Aorta (tissue), 5 donors: Measurements from ENCODE around the gene SLC5A5. TPM values are rescaled to one million over a fixed set of nuclear protein-coding genes. Genes with fewer than 3 reads are reported as not detected.

Experiments used
- ATAC-seq: fragments of 200-7000 bp; cut with Tn5 transposase; one replicate; pipeline ENCODE4 v1.9.1; 2022; ENCODE audit warnings: moderate library complexity; ENCODE audit not compliant: low FRiP score
- DNase-seq, 2 donors: peaks; one replicate each; pipeline ENCODE4 v3.0.0-alpha.2; 2020
- H3K27ac ChIP-seq, 2 donors: one replicate each; pipeline ENCODE4 v1.5.1; 2013; ENCODE audit warnings: low read length in 2 of 2, mild to moderate bottlenecking in 2 of 2, moderate library complexity in 2 of 2, control low read depth in 1 of 2, inconsistent platforms in 1 of 2, low read depth in 1 of 2
- H3K27me3 ChIP-seq, 2 donors: one replicate each; pipeline ENCODE4 v1.6.1; 2013; ENCODE audit warnings: control low read depth in 1 of 2, low read length in 1 of 2, mild to moderate bottlenecking in 1 of 2, moderate library complexity in 1 of 2; ENCODE audit not compliant: insufficient read depth in 2 of 2, control insufficient read depth in 1 of 2
- H3K36me3 ChIP-seq, 2 donors: one replicate each; pipeline ENCODE4 v1.6.1; 2013; ENCODE audit warnings: control low read depth in 1 of 2, low read length in 1 of 2, mild to moderate bottlenecking in 1 of 2; ENCODE audit not compliant: insufficient read depth in 2 of 2, control insufficient read depth in 1 of 2
- H3K4me1 ChIP-seq, 2 donors: one replicate each; pipeline ENCODE4 v1.6.1; 2013; ENCODE audit warnings: low read length in 2 of 2, control low read depth in 1 of 2, mild to moderate bottlenecking in 1 of 2, moderate library complexity in 1 of 2; ENCODE audit not compliant: insufficient read depth in 2 of 2, control insufficient read depth in 1 of 2
- H3K4me3 ChIP-seq, 2 donors: one replicate each; pipeline ENCODE4 v1.5.1; 2013; ENCODE audit warnings: low read length in 2 of 2, control low read depth in 1 of 2, mild to moderate bottlenecking in 1 of 2
- H3K9me3 ChIP-seq: one replicate; pipeline ENCODE4 v1.6.1; 2013; ENCODE audit warnings: mild to moderate bottlenecking, low read length; ENCODE audit not compliant: control insufficient read depth
- WGBS, 2 donors: extraction: QIAGEN DNeasy Blood & Tissue Kit; methylation state at CpG; one replicate each; pipeline ENCODE4 v1.1.7; 2013; 5-methylcytosine and 5-hydroxymethylcytosine counted together
- intact Hi-C, 2 donors: fragments of 100-400 bp; cut with DNase I; formaldehyde crosslinking; loops; one replicate each; pipeline versions ENCODE4 v1.14.2 to v1.15.0; 2022
- polyA plus RNA-seq, 2 donors: library from polyadenylated mRNA; stranded (reverse); fragments of 200-250 nt; gene quantifications; one replicate each; pipeline ENCODE4 v1.2.3, GENCODE V29; 2013
- total RNA-seq, 2 donors: library from RNA; stranded (reverse); fragmentation: NEBNext Ultra II Directional; extraction: Animal tissue kit (Norgen Biotek cat#: 25700); gene quantifications; one replicate each; pipeline ENCODE4 v1.2.1, GENCODE V29; 2021
- donor health status: healthy with polysubstance abuse.
- donor health status: Bipolar disorder and iron deficiency.
- donor health status: DM: no; HTN: no; CAD: no.
- donor health status: DM: no; HTN: no; CAD: no.
- donor health status: DM: yes; HTN: yes; CAD: no.

Gene SLC5A5
- total and polyA plus RNA-seq, 4 donors: 0.03 TPM; not detected in 3

DNA sequence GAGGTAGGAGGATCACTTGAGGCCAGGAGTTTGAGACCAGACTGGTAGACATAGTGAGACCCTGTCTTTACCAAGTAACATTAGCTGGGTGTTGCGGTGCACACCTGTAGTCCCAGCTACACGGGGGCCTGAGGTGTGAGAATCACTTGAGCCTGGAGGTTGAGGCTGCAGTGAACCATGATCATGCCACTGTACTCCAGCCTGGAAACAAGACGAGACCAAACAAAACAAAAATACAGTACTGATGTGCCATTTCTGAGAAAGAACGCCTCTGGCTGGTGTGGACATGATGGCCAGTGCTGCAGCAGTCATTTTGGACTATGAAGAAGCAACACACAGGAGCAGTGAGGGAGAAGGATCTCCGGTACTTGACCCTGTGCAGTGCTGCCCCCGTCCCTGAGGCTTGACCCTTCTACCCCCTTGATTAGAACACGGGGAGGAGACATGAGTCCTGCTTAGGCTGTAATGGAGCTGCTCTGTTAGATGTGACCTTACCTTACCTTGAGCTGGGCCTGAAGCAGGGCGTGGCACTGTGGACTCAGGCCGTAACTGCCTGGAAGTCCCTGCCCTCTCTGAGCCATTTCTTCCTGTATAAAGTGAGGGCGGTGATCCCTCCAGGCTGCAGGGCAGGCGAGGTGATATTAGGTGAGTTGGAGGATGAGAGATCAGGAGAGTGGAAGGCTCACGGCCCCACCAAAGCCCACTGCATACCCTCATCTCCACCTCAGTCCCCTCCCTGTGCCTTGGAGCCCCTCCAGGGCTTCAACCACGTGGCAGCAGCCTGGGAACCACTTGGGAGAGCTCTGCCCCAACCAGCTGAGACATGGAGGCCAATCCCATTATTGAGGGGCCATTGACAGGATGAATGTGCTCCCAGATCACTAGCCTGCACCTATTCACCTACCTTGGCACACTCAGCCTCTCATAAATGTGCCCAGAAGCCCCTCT lies 6.1 kb upstream of the SLC5A5 start:
- intact Hi-C loops: no loop called here
- no peak overlapping the region for H3K27ac ChIP-seq
- DNase-seq: no peak
- no peak overlapping the region for H3K4me3 ChIP-seq
- WGBS, 2 donors: 63 to 68% methylated on average over 13 of the region's 13 CpGs
- no peak for ATAC-seq
- no peaks in the 10 kb centered on the region for H3K27me3 ChIP-seq
- no peaks in the 10 kb centered on the region for H3K9me3 ChIP-seq
- H3K4me1 ChIP-seq: peaks cover 1 to 5% of the 10 kb centered on the region in 2 donors
- peaks cover 0 to 1% of the 10 kb centered on the region in 2 donors for H3K36me3 ChIP-seq

DNA sequence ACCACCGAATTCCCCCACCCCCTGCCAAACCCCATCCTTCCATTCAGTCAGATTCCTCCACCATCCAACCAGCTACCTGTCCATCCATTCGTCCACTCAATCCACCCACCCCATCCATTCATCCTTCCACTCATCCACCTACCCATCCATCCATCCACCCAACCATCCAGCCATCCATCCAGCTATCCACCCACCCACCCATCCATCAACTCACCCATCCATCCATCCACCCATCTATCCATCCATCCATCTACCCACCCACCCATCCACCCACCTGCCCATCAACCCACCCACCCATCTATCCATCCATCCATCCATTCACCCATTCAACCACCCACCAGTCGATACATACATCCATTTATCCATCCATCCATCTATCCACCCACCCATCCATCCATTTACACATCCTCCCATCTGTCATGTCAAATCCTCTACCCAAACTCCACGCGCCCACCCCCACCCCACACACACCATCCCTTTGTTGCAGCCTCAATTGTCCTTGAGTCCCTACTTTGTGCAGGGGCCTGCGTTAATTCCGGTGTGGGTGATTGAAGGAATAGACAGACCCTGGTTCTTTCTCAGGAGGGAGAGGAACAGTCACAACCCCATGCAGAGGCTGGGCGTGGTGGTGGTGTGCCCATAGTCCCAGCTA lies 5.3 kb upstream of the SLC5A5 start:
- peaks cover 0 to 1% of the 10 kb centered on the region in 2 donors for H3K36me3 ChIP-seq
- WGBS, 2 donors: 84 to 88% methylated on average over 8 of the region's 8 CpGs
- DNase-seq (no peak), ATAC-seq (no peak)
- intact Hi-C loops: no loop called here
- H3K4me1 ChIP-seq: no peaks in the 10 kb centered on the region
- no peak overlapping the region for H3K4me3 ChIP-seq
- no peaks in the 10 kb centered on the region for H3K27me3 ChIP-seq
- no peaks in the 10 kb centered on the region for H3K9me3 ChIP-seq
- H3K27ac ChIP-seq: no peak overlapping the region

DNA sequence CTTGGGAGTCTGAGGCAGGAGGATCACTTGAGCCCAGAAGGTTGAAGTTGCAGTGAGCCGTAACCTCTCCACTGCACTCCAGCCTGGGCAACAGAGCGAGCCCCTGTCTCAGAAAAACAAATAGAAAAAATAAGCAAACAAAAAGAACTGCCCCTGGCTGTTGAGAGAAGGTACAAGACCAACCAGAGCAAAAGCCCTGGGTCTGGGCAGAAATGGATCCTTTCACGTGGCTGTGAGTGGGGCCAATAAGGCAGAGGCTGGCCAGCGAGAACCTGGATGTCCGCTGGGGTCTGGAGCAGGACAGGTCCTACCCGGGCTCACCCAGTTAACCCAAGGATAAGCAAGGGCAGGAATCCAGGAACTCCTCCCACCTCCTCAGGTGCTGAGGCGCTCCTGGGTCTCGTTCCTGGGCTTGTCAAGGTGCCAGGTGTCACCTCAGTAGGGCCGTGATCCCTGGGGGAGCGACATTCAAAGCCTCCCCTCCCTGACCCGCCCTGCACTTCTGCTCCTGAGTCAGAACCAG lies 4.7 kb upstream of the SLC5A5 start:
- Histone ChIP-seq H3K36me3 (peaks cover 0 to 1% of the 10 kb centered on the region in 2 donors), H3K27ac (no peak overlapping the region), H3K4me3 (no peak overlapping the region), H3K27me3 (no peaks in the 10 kb centered on the region), H3K4me1 (no peaks in the 10 kb centered on the region), H3K9me3 (no peaks in the 10 kb centered on the region)
- DNase-seq (no peak), ATAC-seq (no peak)
- 64 to 66% methylated on average over 11 of the region's 11 CpGs for WGBS, 2 donors
- intact Hi-C loops: no loop called here

DNA sequence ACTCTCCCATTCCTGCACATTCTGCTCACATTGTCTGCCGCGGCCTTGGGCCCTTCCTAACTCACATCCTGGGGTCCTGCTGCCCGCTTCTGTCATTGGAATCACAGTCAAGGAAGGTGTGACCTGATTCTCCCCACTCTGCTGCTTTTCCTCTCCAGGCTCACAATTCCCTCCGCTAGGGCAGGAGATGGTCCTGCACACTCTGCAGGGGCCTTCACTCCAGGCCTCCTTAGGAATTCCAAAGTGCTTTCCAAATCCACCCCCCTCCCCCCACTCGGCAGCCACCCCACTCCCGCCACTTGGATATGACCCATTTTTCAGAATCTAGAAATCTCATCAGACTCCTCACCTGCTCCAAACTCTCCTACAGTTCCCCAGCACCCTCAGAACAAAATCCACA lies 3.1 kb upstream of the SLC5A5 start:
- H3K9me3 ChIP-seq: no peaks in the 10 kb centered on the region
- 57 to 59% methylated on average over 6 of the region's 6 CpGs for WGBS, 2 donors
- no peak overlapping the region for H3K27ac ChIP-seq
- ATAC-seq (no peak), DNase-seq (no peak)
- H3K36me3 ChIP-seq: no peaks in the 10 kb centered on the region
- peaks cover 0 to under 1% of the 10 kb centered on the region in 2 donors for H3K27me3 ChIP-seq
- H3K4me1 ChIP-seq: no peaks in the 10 kb centered on the region
- intact Hi-C loops: no loop called here
- H3K4me3 ChIP-seq: no peak overlapping the region

DNA sequence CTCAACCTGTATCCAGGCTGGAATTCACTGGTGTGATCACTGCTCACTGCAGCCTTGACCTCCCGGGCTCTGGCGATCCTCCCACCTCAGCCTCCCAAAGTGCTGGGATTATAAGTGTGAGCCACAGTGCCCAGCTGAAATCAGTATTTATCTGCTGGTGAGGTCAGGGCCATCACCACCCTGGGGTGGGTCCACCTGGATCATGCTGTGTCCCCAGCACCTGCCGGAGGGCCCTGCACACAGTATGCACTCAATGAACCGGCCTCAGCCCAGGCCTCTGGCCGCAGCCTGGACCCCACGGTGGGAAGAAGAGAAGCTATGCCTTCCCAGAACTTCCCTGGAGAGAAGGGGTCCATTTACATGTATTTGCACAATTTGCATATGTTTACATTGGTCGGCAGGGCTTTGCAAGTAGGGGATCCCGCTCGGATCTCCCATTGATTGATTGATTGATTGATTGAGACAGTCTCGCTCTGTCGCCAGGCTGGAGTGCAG lies 2.6 kb upstream of the SLC5A5 start:
- H3K4me1 ChIP-seq: no peaks in the 10 kb centered on the region
- H3K36me3 ChIP-seq: no peaks in the 10 kb centered on the region
- H3K27me3 ChIP-seq: peaks cover 0 to 1% of the 10 kb centered on the region in 2 donors
- H3K9me3 ChIP-seq: no peaks in the 10 kb centered on the region
- ATAC-seq (no peak), DNase-seq (no peak)
- H3K27ac ChIP-seq: no peak overlapping the region
- H3K4me3 ChIP-seq: no peak overlapping the region
- intact Hi-C loops: no loop called here
- 36 to 47% methylated on average over 11 of the region's 11 CpGs for WGBS, 2 donors

DNA sequence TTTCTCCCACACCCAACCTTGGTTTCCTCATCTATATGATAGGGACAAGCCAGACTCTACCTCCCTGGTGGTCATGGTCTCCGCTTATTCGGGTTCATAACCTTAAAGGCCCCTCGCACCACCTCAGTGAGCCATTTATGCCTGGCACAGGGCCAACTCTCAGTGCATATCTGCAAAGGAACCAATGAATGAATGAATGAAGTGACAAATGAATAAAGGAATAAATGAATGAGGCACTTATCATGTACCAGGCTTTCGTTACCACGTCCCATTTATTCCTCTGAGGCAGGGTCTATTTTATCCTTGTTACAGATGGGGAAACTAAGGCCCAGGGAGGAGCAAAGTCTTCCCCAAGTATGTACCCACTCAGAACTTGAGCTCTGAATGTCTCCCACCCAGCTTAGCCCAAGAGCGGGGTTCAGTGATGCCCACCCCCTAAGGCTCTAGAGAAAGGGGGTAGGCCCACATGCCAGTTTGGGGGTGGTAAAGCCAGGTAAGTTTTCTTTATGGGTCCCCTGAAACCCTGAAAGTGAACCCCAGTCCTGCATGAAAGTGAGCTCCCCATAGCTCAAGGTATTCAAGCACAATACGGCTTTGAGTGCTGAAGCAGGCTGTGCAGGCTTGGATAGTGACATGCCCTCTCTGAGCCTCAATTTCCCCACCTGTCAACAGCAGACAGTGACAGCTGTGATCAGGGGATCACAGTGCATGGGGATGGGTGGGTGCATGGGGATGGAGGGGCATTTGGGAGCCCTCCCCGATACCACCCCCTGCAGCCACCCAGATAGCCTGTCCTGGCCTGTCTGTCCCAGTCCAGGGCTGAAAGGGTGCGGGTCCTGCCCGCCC lies 490 bp upstream of the SLC5A5 start:
- Histone ChIP-seq H3K36me3 (no peaks in the 10 kb centered on the region), H3K27me3 (peaks cover 0 to 1% of the 10 kb centered on the region in 2 donors), H3K4me3 (no peak overlapping the region), H3K4me1 (no peaks in the 10 kb centered on the region), H3K27ac (no peak overlapping the region), H3K9me3 (no peaks in the 10 kb centered on the region)
- DNase-seq: no peak
- ATAC-seq: no peak
- intact Hi-C loops: no loop called here
- 53 to 58% methylated on average over 10 of the region's 10 CpGs for WGBS, 2 donors

DNA sequence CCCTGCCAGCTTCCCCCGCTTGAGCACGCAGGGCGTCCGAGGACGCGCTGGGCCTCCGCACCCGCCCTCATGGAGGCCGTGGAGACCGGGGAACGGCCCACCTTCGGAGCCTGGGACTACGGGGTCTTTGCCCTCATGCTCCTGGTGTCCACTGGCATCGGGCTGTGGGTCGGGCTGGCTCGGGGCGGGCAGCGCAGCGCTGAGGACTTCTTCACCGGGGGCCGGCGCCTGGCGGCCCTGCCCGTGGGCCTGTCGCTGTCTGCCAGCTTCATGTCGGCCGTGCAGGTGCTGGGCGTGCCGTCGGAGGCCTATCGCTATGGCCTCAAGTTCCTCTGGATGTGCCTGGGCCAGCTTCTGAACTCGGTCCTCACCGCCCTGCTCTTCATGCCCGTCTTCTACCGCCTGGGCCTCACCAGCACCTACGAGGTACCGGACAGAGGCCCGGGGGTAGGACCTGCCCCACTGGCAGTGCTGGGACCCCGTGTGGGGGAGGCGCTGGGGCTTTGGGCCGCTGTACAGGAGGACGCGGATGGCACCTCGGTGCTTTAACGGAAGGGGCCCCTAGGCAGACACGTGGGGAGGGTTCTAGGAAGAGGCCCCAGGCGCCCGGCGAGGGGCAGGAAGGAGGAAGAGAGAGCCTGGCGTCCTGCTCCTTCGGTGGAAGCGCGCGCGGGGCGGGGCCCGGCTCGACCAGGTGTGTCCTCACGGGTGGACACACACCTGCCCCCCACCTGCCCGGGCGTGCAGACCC lies 681 bp downstream of the SLC5A5 start:
- no peak overlapping the region for H3K4me3 ChIP-seq
- H3K27ac ChIP-seq: no peak overlapping the region
- H3K4me1 ChIP-seq: no peaks in the 10 kb centered on the region
- peaks cover 0 to 1% of the 10 kb centered on the region in 2 donors for H3K27me3 ChIP-seq
- WGBS, 2 donors: 4 to 6% methylated on average over 49 to 61 of the region's 61 CpGs
- no peaks in the 10 kb centered on the region for H3K36me3 ChIP-seq
- DNase-seq (no peak), ATAC-seq (peak; percentile 13)
- no peaks in the 10 kb centered on the region for H3K9me3 ChIP-seq
- intact Hi-C loops: no loop called here
